Neural progenitor cell (in vitro differentiated cells): ENCODE measurements around the gene DCTPP1. TPM values are rescaled to one million over a fixed set of nuclear protein-coding genes. Genes with fewer than 3 reads are reported as not detected.

Experiments used
- DNase-seq: peaks from one replicate; pipeline ENCODE4 v3.0.0-alpha.2; 2016; ENCODE audit warnings: low spot score
- H2AFZ ChIP-seq: fragments of 200-600 bp; sonication (generic); replicated peaks from 2 replicates; pipeline ENCODE4 v1.6.1; 2016; ENCODE audit warnings: antibody characterized with exemption
- H3F3A ChIP-seq: fragments of 200-600 bp; sonication (generic); 2 replicates; pipeline ENCODE4 v1.6.1; 2016; ENCODE audit warnings: antibody characterized with exemption, low read depth
- H3K27ac ChIP-seq: fragments of 200-600 bp; sonication (generic); 2 replicates; pipeline ENCODE4 v1.5.1; 2016; ENCODE audit warnings: mild to moderate bottlenecking
- H3K27me3 ChIP-seq: fragments of 200-600 bp; sonication (generic); 2 replicates; pipeline ENCODE4 v1.6.1; 2016; ENCODE audit warnings: mild to moderate bottlenecking, moderate library complexity
- H3K36me3 ChIP-seq: fragments of 200-600 bp; sonication (generic); 2 replicates; pipeline ENCODE4 v1.5.1; 2016
- H3K4me1 ChIP-seq: fragments of 200-600 bp; sonication (generic); 2 replicates; pipeline ENCODE4 v1.6.1; 2016; ENCODE audit warnings: mixed run types
- H3K4me2 ChIP-seq: fragments of 200-600 bp; sonication (generic); 2 replicates; pipeline ENCODE4 v1.6.1; 2016
- H3K4me3 ChIP-seq: fragments of 200-600 bp; sonication (generic); 2 replicates; pipeline ENCODE4 v1.5.1; 2016
- H3K79me2 ChIP-seq: fragments of 200-600 bp; sonication (generic); 2 replicates; pipeline ENCODE4 v1.6.1; 2016; ENCODE audit warnings: low read depth
- H3K9ac ChIP-seq: fragments of 200-600 bp; sonication (generic); 2 replicates; pipeline ENCODE4 v1.6.1; 2016
- H3K9me3 ChIP-seq: fragments of 200-600 bp; sonication (generic); 2 replicates; pipeline ENCODE4 v1.5.1; 2016; ENCODE audit warnings: low read depth
- H4K20me1 ChIP-seq: fragments of 200-600 bp; sonication (generic); 2 replicates; pipeline ENCODE4 v1.6.1; 2016; ENCODE audit warnings: low read depth
- H3K27ac Mint-ChIP-seq: 3 replicates; pipeline ENCODE4 v1.8.0; 2021; ENCODE audit warnings: mixed read lengths
- H3K27me3 Mint-ChIP-seq: 2 replicates; pipeline ENCODE4 v1.8.0; 2022; ENCODE audit warnings: low read depth, mild to moderate bottlenecking, inconsistent platforms, moderate library complexity, mixed read lengths; ENCODE audit not compliant: insufficient read depth
- H3K36me3 Mint-ChIP-seq: 3 replicates; pipeline ENCODE4 v1.8.0; 2021; ENCODE audit warnings: mixed read lengths
- H3K4me1 Mint-ChIP-seq: 3 replicates; pipeline ENCODE4 v1.8.0; 2021; ENCODE audit warnings: mixed read lengths
- H3K4me3 Mint-ChIP-seq: 3 replicates; pipeline ENCODE4 v1.8.0; 2021; ENCODE audit warnings: mild to moderate bottlenecking, moderate library complexity, mixed read lengths
- H3K9me3 Mint-ChIP-seq: 3 replicates; pipeline ENCODE4 v1.8.0; 2020; ENCODE audit warnings: mixed read lengths
- EZH2 ChIP-seq: fragments of 200-600 bp; sonication (generic); IDR thresholded peaks from 2 replicates; pipeline ENCODE4 v1.6.1; 2017; ENCODE audit warnings: antibody characterized with exemption, mild to moderate bottlenecking, moderate library complexity
- EZH2phosphoT487 ChIP-seq: fragments of 200-600 bp; sonication (generic); IDR thresholded peaks from 2 replicates; pipeline ENCODE4 v1.6.1; 2017; ENCODE audit warnings: antibody characterized with exemption
- total RNA-seq: library from RNA; depleted of rRNA; stranded (reverse); fragments of >200 nt; gene quantifications from 2 replicates; pipeline ENCODE4 v1.2.3, GENCODE V29; 2015; ENCODE audit warnings: low replicate concordance
- TF ChIP-seq, protein P1 (sequence below): fragments of 200-600 bp; sonication (generic); IDR thresholded peaks from 2 replicates; pipeline ENCODE4 v1.5.1; 2017; ENCODE audit warnings: antibody characterized with exemption, mild to moderate bottlenecking

DCTPP1 gene
- total RNA-seq, 1 donor from 2014 or later = 30.4 TPM

GRCh38 chr16:30413112-30413806 is 16.6 kb downstream of the DCTPP1 start:
- Histone ChIP-seq H3K27ac (no peak overlapping the region), H3K79me2 (peaks cover 40% of the 10 kb centered on the region), H3K9me3 (no peaks in the 10 kb centered on the region), H3K4me1 (peaks cover 12% of the 10 kb centered on the region), H3K27me3 (no peaks in the 10 kb centered on the region), H3K9ac (no peak overlapping the region), H2AFZ (no peak overlapping the region), H3K36me3 (no peaks in the 10 kb centered on the region), H3F3A (peaks cover 56% of the 10 kb centered on the region), H4K20me1 (peaks cover 55% of the 10 kb centered on the region), H3K4me3 (no peak overlapping the region), H3K4me2 (no peak overlapping the region)
- Mint-ChIP-seq H3K27me3 (peaks cover 9% of the 10 kb centered on the region), H3K27ac (no peak overlapping the region), H3K4me3 (no peak overlapping the region), H3K36me3 (peaks cover 25% of the 10 kb centered on the region), H3K4me1 (peaks cover 24% of the 10 kb centered on the region), H3K9me3 (no peaks in the 10 kb centered on the region)
- no peak for TF ChIP-seq EZH2
- TF ChIP-seq EZH2phosphoT487 = no peak
- TF ChIP-seq, protein P1, sequence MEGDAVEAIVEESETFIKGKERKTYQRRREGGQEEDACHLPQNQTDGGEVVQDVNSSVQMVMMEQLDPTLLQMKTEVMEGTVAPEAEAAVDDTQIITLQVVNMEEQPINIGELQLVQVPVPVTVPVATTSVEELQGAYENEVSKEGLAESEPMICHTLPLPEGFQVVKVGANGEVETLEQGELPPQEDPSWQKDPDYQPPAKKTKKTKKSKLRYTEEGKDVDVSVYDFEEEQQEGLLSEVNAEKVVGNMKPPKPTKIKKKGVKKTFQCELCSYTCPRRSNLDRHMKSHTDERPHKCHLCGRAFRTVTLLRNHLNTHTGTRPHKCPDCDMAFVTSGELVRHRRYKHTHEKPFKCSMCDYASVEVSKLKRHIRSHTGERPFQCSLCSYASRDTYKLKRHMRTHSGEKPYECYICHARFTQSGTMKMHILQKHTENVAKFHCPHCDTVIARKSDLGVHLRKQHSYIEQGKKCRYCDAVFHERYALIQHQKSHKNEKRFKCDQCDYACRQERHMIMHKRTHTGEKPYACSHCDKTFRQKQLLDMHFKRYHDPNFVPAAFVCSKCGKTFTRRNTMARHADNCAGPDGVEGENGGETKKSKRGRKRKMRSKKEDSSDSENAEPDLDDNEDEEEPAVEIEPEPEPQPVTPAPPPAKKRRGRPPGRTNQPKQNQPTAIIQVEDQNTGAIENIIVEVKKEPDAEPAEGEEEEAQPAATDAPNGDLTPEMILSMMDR = no peak
- DNase-seq = no peak

DNA sequence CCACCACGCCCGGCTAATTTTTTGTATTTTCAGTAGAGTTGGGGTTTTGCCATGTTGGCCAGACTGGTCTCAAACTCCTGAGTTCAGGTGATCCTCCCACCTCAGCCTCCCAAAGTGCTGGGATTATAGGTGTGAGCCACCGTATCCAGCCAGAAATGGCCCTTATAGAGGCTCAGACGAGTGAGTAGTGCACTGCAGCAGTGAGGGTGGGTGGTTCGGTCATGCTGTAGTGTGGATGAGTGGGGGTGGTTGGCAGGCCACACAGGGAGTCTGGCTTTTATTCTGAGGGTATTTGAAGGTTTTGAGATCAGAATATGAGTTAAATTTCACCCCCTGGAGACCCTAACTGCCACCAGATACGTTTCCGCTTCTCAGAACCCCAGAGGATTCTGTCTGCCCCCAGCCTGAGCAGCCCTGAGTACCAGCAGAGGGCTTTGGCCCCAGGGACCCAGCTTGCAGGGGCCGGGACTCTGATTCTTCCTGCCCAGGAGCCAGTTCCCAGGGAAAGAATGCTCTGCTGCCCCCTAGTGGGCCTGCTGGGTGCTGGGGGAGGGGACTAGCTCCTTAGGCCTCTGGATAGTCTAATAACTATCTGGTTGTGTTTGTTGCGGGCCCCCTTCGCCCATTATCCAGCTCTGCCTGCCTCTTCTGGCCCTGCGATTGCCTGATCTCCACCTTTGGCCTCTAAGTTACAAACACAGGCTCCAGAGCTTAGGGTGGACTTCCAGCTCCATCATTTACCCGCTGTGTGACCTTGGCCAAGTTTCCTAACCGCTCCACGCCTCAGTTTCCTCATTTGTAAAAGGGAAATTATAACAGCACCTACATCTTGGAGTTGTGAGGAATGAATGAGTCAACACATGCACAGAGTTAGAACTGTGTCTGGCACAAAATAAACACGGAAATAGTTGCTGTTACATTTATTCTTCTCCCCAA is 20.4 kb downstream of the DCTPP1 start:
- Histone ChIP-seq H3F3A (peaks cover 44% of the 10 kb centered on the region), H3K4me2 (peak overlapping the region; percentile 95)

DNA sequence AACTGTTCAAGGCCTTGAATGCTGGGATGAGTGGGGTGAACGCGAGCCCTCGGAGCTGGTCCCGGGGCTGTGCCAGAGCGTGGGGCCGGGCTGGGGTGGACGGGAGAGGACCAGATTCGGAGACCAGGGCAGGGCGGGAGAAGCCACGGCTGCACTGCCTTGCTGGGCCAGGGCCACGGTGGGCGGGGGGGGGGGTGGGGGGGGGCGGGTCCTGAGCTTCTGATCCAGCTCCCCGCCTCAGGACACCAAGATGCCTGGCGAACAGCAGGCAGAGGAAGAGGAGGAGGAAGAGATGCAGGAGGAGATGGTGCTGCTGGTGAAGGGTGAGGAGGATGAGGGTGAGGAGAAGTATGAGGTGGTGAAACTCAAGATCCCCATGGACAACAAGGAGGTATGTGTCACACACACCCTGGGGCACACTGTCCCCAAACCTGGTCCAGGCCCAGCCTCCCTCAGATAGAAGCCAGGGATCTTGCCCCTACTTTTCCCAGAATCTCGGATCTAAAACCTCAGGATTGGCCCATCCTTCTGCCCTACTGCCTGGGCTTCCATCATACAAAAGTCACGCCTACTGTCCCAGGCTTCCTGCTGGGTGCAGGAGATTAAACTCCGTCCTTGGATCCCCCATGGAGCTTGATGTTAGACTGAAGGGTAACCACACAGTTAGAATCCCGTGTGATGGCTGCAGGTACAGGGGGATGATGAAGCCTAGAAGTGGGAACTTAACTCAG is 21.9 kb downstream of the DCTPP1 start:
- peak overlapping the region; percentile 95 for H3K4me2 ChIP-seq

More for the DNA sequence above, 20.4 kb downstream of the DCTPP1 start:
- Mint-ChIP-seq H3K4me1 (peaks cover 26% of the 10 kb centered on the region), H3K9me3 (no peaks in the 10 kb centered on the region), H3K4me3 (peak overlapping the region; percentile 63), H3K36me3 (peaks cover 14% of the 10 kb centered on the region), H3K27me3 (peaks cover 9% of the 10 kb centered on the region), H3K27ac (no peak overlapping the region)
- Histone ChIP-seq H3K9ac (no peak overlapping the region), H2AFZ (no peak overlapping the region), H3K79me2 (peaks cover 48% of the 10 kb centered on the region), H3K36me3 (no peaks in the 10 kb centered on the region), H4K20me1 (peaks cover 35% of the 10 kb centered on the region), H3K4me1 (peaks cover 14% of the 10 kb centered on the region), H3K9me3 (no peaks in the 10 kb centered on the region), H3K27ac (no peak overlapping the region), H3K27me3 (no peaks in the 10 kb centered on the region), H3K4me3 (no peak overlapping the region)
- DNase-seq = peak; percentile 92
- TF ChIP-seq EZH2phosphoT487 (no peak), EZH2 (no peak)
- TF ChIP-seq, protein P1 = peak; percentile 89

More for the DNA sequence above, 21.9 kb downstream of the DCTPP1 start:
- Mint-ChIP-seq H3K4me3 (peak overlapping the region; percentile 82), H3K27ac (no peak overlapping the region), H3K4me1 (peaks cover 26% of the 10 kb centered on the region), H3K27me3 (peaks cover 8% of the 10 kb centered on the region), H3K36me3 (peaks cover 8% of the 10 kb centered on the region), H3K9me3 (no peaks in the 10 kb centered on the region)
- TF ChIP-seq, protein P1 = no peak
- Histone ChIP-seq H3K4me3 (peak overlapping the region; percentile 98), H3K79me2 (peaks cover 48% of the 10 kb centered on the region), H3K9ac (peak overlapping the region; percentile 86), H3K36me3 (no peaks in the 10 kb centered on the region), H3K27me3 (no peaks in the 10 kb centered on the region), H3K27ac (peak overlapping the region; percentile 65), H3F3A (peaks cover 40% of the 10 kb centered on the region), H3K9me3 (no peaks in the 10 kb centered on the region), H2AFZ (peak overlapping the region; percentile 92), H4K20me1 (peaks cover 35% of the 10 kb centered on the region), H3K4me1 (peaks cover 14% of the 10 kb centered on the region)
- peak; percentile 56 for DNase-seq
